ENCODE data around the gene UVRAG.

- TF ChIP-seq MYNN (tag by site-specific recombination; IDR thresholded peaks at IDR 0.05; ENCODE audit: borderline replicate concordance), result no peak
- no peak for TF ChIP-seq CTCF (tag by site-specific recombination; IDR thresholded peaks at IDR 0.05)
- no peak for TF ChIP-seq ZSCAN4 (tag by site-specific recombination; IDR thresholded peaks at IDR 0.05)
- no peak for TF ChIP-seq ZNF777 (tag by site-specific recombination; IDR thresholded peaks at IDR 0.05; ENCODE audit: borderline replicate concordance)
Measured at GRCh38 chr11:75964071-75964470, 149.1 kb downstream of the UVRAG start.

Measured in HEK293 (cell line).